ENCODE measurements around the gene ZSCAN4. TPM values are rescaled to one million over a fixed set of nuclear protein-coding genes. Genes with fewer than 3 reads are reported as not detected.

ZSCAN4 gene
- total RNA-seq, 1 donor from 2014 or later: 0.74 TPM

DNA sequence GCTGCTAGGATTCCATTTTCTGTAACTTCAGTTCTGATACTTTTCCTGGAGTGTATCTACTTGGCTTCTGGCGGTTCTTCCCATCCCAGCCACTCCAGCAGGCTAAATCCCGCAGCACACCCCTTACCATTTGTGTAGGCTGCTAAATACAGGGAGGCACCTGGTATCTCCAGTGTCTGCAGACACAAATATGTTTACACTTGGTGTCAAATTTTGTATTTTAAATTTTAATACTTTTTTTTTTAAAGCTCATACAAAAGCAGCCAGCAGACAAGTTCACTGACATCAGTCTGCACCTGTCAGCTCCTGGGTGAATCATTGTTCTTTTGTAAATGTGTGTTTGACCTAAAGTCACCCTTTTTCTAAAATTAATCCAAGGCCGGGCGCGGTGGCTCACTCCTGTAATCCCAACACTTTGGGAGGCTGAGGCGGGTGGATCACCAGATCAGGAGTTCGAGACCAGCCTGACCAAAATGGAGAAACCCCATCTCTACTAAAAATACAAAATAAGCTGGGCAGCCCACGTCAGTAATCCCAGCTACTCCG is 3.4 kb upstream of the ZSCAN4 start:
- H3K4me3 Mint-ChIP-seq (ENCODE audit: unreplicated experiment): peak overlapping the region; percentile 59
- DNase-seq (ENCODE audit: low spot score): no peak
- no peak for TF ChIP-seq CTCF (IDR thresholded peaks at IDR 0.05; ENCODE audit: unreplicated experiment)
- peaks cover 8% of the 10 kb centered on the region for H3K4me1 Mint-ChIP-seq (ENCODE audit: unreplicated experiment)
- no peaks in the 10 kb centered on the region for H3K9me3 Mint-ChIP-seq (ENCODE audit: unreplicated experiment)
- H3K27ac Mint-ChIP-seq (ENCODE audit: unreplicated experiment): no peak overlapping the region
- H3K36me3 Mint-ChIP-seq (ENCODE audit: low read depth, unreplicated experiment): no peaks in the 10 kb centered on the region
- H3K27me3 Mint-ChIP-seq (ENCODE audit: unreplicated experiment): peaks cover 2% of the 10 kb centered on the region

DNA sequence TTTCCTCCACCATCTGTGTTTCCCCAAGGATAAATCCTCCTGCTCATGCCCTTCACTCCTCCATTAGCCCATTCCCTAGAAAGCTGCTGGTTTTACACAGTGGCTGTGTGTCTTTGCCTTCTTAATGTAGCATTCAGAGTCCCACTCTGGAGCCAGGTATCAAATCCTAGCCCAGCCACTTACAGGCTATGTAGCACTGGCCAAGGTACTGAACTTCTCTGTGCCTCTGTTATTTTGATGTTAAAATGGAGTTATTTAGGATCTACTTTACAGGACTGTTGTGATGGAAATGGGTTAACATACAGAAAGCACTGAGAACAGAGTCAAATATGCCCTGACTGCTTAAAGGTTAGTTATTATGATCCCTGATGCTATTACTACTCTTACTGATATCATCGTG is 1.5 kb upstream of the ZSCAN4 start:
- H3K27me3 Mint-ChIP-seq (ENCODE audit: unreplicated experiment): no peaks in the 10 kb centered on the region
- H3K9me3 Mint-ChIP-seq (ENCODE audit: unreplicated experiment): no peaks in the 10 kb centered on the region
- no peak overlapping the region for H3K4me3 Mint-ChIP-seq (ENCODE audit: unreplicated experiment)
- H3K4me1 Mint-ChIP-seq (ENCODE audit: unreplicated experiment): peaks cover 8% of the 10 kb centered on the region
- no peak for TF ChIP-seq CTCF (IDR thresholded peaks at IDR 0.05; ENCODE audit: unreplicated experiment)
- DNase-seq (ENCODE audit: low spot score): no peak
- H3K27ac Mint-ChIP-seq (ENCODE audit: unreplicated experiment): no peak overlapping the region
- no peaks in the 10 kb centered on the region for H3K36me3 Mint-ChIP-seq (ENCODE audit: low read depth, unreplicated experiment)

GRCh38 chr19:57671124-57671895 is 2.6 kb downstream of the ZSCAN4 start:
- Mint-ChIP-seq H3K27me3 (ENCODE audit: unreplicated experiment) (no peaks in the 10 kb centered on the region), H3K9me3 (ENCODE audit: unreplicated experiment) (no peaks in the 10 kb centered on the region), H3K4me1 (ENCODE audit: unreplicated experiment) (peaks cover 8% of the 10 kb centered on the region), H3K27ac (ENCODE audit: unreplicated experiment) (no peak overlapping the region), H3K4me3 (ENCODE audit: unreplicated experiment) (no peak overlapping the region), H3K36me3 (ENCODE audit: low read depth, unreplicated experiment) (no peaks in the 10 kb centered on the region)
- DNase-seq (ENCODE audit: low spot score): no peak
- no peak for TF ChIP-seq CTCF (IDR thresholded peaks at IDR 0.05; ENCODE audit: unreplicated experiment)

GRCh38 chr19:57672466-57672865 is 3.7 kb downstream of the ZSCAN4 start:
- no peaks in the 10 kb centered on the region for H3K36me3 Mint-ChIP-seq (ENCODE audit: low read depth, unreplicated experiment)
- no peak overlapping the region for H3K27ac Mint-ChIP-seq (ENCODE audit: unreplicated experiment)
- no peaks in the 10 kb centered on the region for H3K9me3 Mint-ChIP-seq (ENCODE audit: unreplicated experiment)
- H3K4me3 Mint-ChIP-seq (ENCODE audit: unreplicated experiment): no peak overlapping the region
- H3K4me1 Mint-ChIP-seq (ENCODE audit: unreplicated experiment): peaks cover 4% of the 10 kb centered on the region
- no peak for TF ChIP-seq CTCF (IDR thresholded peaks at IDR 0.05; ENCODE audit: unreplicated experiment)
- no peaks in the 10 kb centered on the region for H3K27me3 Mint-ChIP-seq (ENCODE audit: unreplicated experiment)
- no peak for DNase-seq (ENCODE audit: low spot score)

GRCh38 chr19:57675881-57676280 is 7.1 kb downstream of the ZSCAN4 start:
- Mint-ChIP-seq H3K9me3 (ENCODE audit: unreplicated experiment) (no peaks in the 10 kb centered on the region), H3K27me3 (ENCODE audit: unreplicated experiment) (no peaks in the 10 kb centered on the region), H3K36me3 (ENCODE audit: low read depth, unreplicated experiment) (no peaks in the 10 kb centered on the region), H3K4me3 (ENCODE audit: unreplicated experiment) (no peak overlapping the region), H3K4me1 (ENCODE audit: unreplicated experiment) (no peaks in the 10 kb centered on the region), H3K27ac (ENCODE audit: unreplicated experiment) (no peak overlapping the region)
- no peak for DNase-seq (ENCODE audit: low spot score)
- no peak for TF ChIP-seq CTCF (IDR thresholded peaks at IDR 0.05; ENCODE audit: unreplicated experiment)
